HL-60/S4 treated with retinoic acid at 250 ng/mL for 4 days and 3 days (cell line): ENCODE results near the gene PLPP2.

Experiments used
- in situ Hi-C: fragments of 300-500 bp; cut with MboI; formaldehyde crosslinking; loops from 2 replicates; pipeline ENCODE4 v1.7.0; 2022; ENCODE audit warnings: low sequenced_read_pairs

PLPP2 gene

GRCh38 chr19:291006-291521 lies at the start of gene PLPP2:
TSS of gene PLPP2 (minus strand) at chr19:291403. CDS start at chr19:291336, 67 bp downstream.
- in situ Hi-C loops, result no loop called here

- in situ Hi-C loops, result no loop called here
Observed at GRCh38 chr19:340620-341385, 49.6 kb upstream of the PLPP2 start.

- in situ Hi-C loops, result no loop called here
Observed at GRCh38 chr19:339262-339887, 48.2 kb upstream of the PLPP2 start.

GRCh38 chr19:338421-338820 lies 47.2 kb upstream of the PLPP2 start:
- in situ Hi-C loops, result no loop called here

- in situ Hi-C loops, result no loop called here
Observed at GRCh38 chr19:336067-336614, 44.9 kb upstream of the PLPP2 start.

GRCh38 chr19:335486-336066 lies 44.4 kb upstream of the PLPP2 start:
- in situ Hi-C loops, result no loop called here

- in situ Hi-C loops, result no loop called here
Observed at GRCh38 chr19:335072-335471, 43.9 kb upstream of the PLPP2 start.

- in situ Hi-C loops, result no loop called here
Observed at GRCh38 chr19:334296-335071, 43.3 kb upstream of the PLPP2 start.

GRCh38 chr19:330503-330902 lies 39.3 kb upstream of the PLPP2 start:
- in situ Hi-C loops, result no loop called here

GRCh38 chr19:329876-330275 lies 38.7 kb upstream of the PLPP2 start:
- in situ Hi-C loops, result no loop called here

- in situ Hi-C loops, result no loop called here
Observed at GRCh38 chr19:328025-328505, 36.9 kb upstream of the PLPP2 start.

GRCh38 chr19:327291-328024 lies 36.3 kb upstream of the PLPP2 start:
- in situ Hi-C loops, result no loop called here

- in situ Hi-C loops, result no loop called here
Observed at GRCh38 chr19:326871-327270, 35.7 kb upstream of the PLPP2 start.

GRCh38 chr19:325937-326565 lies 34.8 kb upstream of the PLPP2 start:
- in situ Hi-C loops, result no loop called here

- in situ Hi-C loops, result no loop called here
Observed at GRCh38 chr19:325173-325936, 34.2 kb upstream of the PLPP2 start.

GRCh38 chr19:324716-325115 lies 33.5 kb upstream of the PLPP2 start:
- in situ Hi-C loops, result no loop called here

GRCh38 chr19:322616-323015 lies 31.4 kb upstream of the PLPP2 start:
- in situ Hi-C loops, result no loop called here

GRCh38 chr19:318509-318774 lies 27.2 kb upstream of the PLPP2 start:
- in situ Hi-C loops, result no loop called here
